ENCODE results near the gene NPR3. TPM values are rescaled to one million over a fixed set of nuclear protein-coding genes. Genes with fewer than 3 reads are reported as not detected.

NPR3 gene
- total and polyA plus RNA-seq, 2 of the 8 experiments (the other 6 are each of a cell fraction or from before 2014, with no cell fraction given): not detected

DNA sequence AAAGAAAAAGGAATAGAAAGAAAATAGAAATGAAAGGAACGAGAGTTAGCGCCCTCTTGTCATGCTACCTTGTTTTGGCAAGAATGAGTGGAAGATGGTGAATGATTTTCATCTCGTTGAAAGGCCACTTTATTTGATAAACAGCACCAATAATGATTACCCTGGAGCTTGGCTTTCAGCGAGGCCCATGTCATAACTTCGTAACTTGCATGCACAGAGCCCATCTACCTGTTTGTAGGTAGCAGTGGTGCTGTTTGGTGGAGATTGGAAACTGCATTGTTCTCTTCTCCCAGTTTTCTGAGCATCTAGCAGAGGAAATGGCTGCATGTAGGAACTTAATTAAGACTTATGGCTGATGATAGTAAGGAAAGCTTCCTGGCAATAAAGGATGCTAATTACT lies 59.3 kb downstream of the NPR3 start:
- Histone ChIP-seq H3K9ac (replicated peaks in 1 of 4; ENCODE audit: extremely low read depth in 1 of 4, low read depth in 3 of 4, low read length in 3 of 4) (no peak overlapping the region), H3K4me2 (ENCODE audit: insufficient read depth in 1 of 2, low read depth in 2 of 2, low read length in 2 of 2) (no peak overlapping the region), H2AFZ (ENCODE audit: low read length) (no peak overlapping the region), H3K14ac (ENCODE audit: insufficient read length) (no peak overlapping the region), H3K27ac (ENCODE audit: low read depth, low read length) (no peak overlapping the region), H2BK15ac (ENCODE audit: low read length) (no peak overlapping the region), H4K8ac (ENCODE audit: extremely low read depth, insufficient read depth, low read length) (no peak overlapping the region), H3K4me1 (replicated peaks in 1 of 4; ENCODE audit: control insufficient read depth in 3 of 4, insufficient read depth in 4 of 4, low read length in 3 of 4) (peaks cover 0 to 3% (median under 1%) of the 10 kb centered on the region in 4 experiments; a peak in 2 of 7 replicates), H4K91ac (replicated peaks; ENCODE audit: insufficient read length, low read length) (no peak overlapping the region), H4K20me1 (replicated peaks in 1 of 2; ENCODE audit: control insufficient read depth in 1 of 2, insufficient read depth in 2 of 2, low read length in 2 of 2) (no peaks in the 10 kb centered on the region), H3K79me1 (ENCODE audit: low read depth, low read length) (no peaks in the 10 kb centered on the region), H3K79me2 (ENCODE audit: control insufficient read depth in 1 of 2, insufficient read depth in 2 of 2, low read length in 2 of 2) (no peaks in the 10 kb centered on the region), H3K18ac (ENCODE audit: extremely low read depth, low read length) (no peak overlapping the region), H3K23me2 (ENCODE audit: low read depth, low read length) (no peaks in the 10 kb centered on the region), H2BK20ac (ENCODE audit: low read length) (no peak overlapping the region), H3K36me3 (ENCODE audit: control insufficient read depth in 2 of 4, insufficient read depth in 4 of 4, low read length in 3 of 4) (no peaks in the 10 kb centered on the region), H3K27me3 (replicated peaks in 1 of 4; ENCODE audit: control insufficient read depth in 3 of 4, extremely low read depth in 1 of 4, insufficient read depth in 3 of 4, low read length in 3 of 4) (peaks cover 0 to 1% (median 0%) of the 10 kb centered on the region in 4 experiments; a peak in 3 of 7 replicates), H3K56ac (replicated peaks; ENCODE audit: insufficient read length, low read depth, low read length) (no peak overlapping the region), H3K4me3 (ENCODE audit: extremely low read depth in 1 of 4, insufficient read depth in 2 of 4, low read depth in 3 of 4, low read length in 4 of 4) (no peak overlapping the region), H2BK120ac (replicated peaks; ENCODE audit: low read depth, low read length) (no peak overlapping the region), H2AK5ac (ENCODE audit: low read depth, low read length) (no peak overlapping the region), H2BK12ac (ENCODE audit: low read depth, low read length) (no peak overlapping the region), H4K5ac (ENCODE audit: insufficient read length, low read depth, low read length) (no peak overlapping the region), H3K23ac (ENCODE audit: insufficient read length) (no peak overlapping the region), H3K4ac (replicated peaks; ENCODE audit: insufficient read length, low read depth, low read length) (no peak overlapping the region), H2BK5ac (ENCODE audit: low read depth, low read length) (no peak overlapping the region), H3K9me3 (ENCODE audit: insufficient read depth in 2 of 2, low read depth in 1 of 2, low read length in 1 of 2) (no peaks in the 10 kb centered on the region)
- no peak for FAIRE-seq
- WGBS, 2 experiments (ENCODE audit: extremely low coverage in 1 of 2, insufficient coverage in 1 of 2, insufficient read length in 1 of 2, insufficient replicate concordance in 2 of 2, low coverage in 1 of 2, low lambda C conversion rate in 2 of 2, missing lambda C conversion rate in 1 of 2): 89% methylated on average over 5 of the region's 5 CpGs; no CpG with 5 or more reads in 1 of the 2 experiments
- TF ChIP-seq KDM5A (IDR thresholded peaks at IDR 0.05; ENCODE audit: low read length): no peak
- TF ChIP-seq JUN (IDR thresholded peaks at IDR 0.05; ENCODE audit: low read depth, low read length): no peak
- DNase-seq (ENCODE audit: low read depth in 1 of 2, low spot score in 2 of 2): no peak
- ChIA-PET POLR2A (ENCODE audit: partially characterized antibody) (no interaction called here), CTCF (ENCODE audit: partially characterized antibody) (interaction anchor here (0.6 kb wide), 1 partner anchor 74 kb away, joined by 4 read pairs; no protein-coding TSS in a partner anchor)

Data from H1 (cell line).